Activated naive CD4-positive, alpha-beta T cell treated with anti-CD3 and anti-CD28 coated beads, Interleukin-2, amount 10 ng/mL, durations not matched to agents 7 days and 5 days (primary cell): ENCODE measurements around the gene ATXN1.
"Not testable (repeated sequence)": the region's sequence is repeated elsewhere in the genome, so short reads cannot be mapped to it uniquely, and the experiment has no call there.

Source experiments
- CTCF ChIA-PET: fragments of 350-600 bp; sonication (Branson Sonifier 250); formaldehyde crosslinking; loops from one replicate; lab custom pipeline; 2021; ENCODE audit warnings: antibody characterized with exemption; lab: Charles Lee
- DNase-seq: peaks from one replicate; pipeline ENCODE4 v3.0.0-alpha.2; 2020
- H3K27ac Mint-ChIP-seq: one replicate; pipeline ENCODE4 v1.8.0; 2021; ENCODE audit warnings: mild to moderate bottlenecking, moderate library complexity, mixed read lengths
- H3K27me3 Mint-ChIP-seq: one replicate; pipeline ENCODE4 v1.8.0; 2021; ENCODE audit warnings: mild to moderate bottlenecking, mixed read lengths
- H3K36me3 Mint-ChIP-seq: one replicate; pipeline ENCODE4 v1.8.0; 2021; ENCODE audit warnings: mixed read lengths
- H3K4me1 Mint-ChIP-seq: one replicate; pipeline ENCODE4 v1.8.0; 2021; ENCODE audit warnings: mixed read lengths
- H3K4me3 Mint-ChIP-seq: one replicate; pipeline ENCODE4 v1.8.0; 2021; ENCODE audit warnings: mild to moderate bottlenecking, moderate library complexity, mixed read lengths
- H3K9me3 Mint-ChIP-seq: one replicate; pipeline ENCODE4 v1.8.0; 2021; ENCODE audit warnings: mixed read lengths

The ATXN1 gene

DNA sequence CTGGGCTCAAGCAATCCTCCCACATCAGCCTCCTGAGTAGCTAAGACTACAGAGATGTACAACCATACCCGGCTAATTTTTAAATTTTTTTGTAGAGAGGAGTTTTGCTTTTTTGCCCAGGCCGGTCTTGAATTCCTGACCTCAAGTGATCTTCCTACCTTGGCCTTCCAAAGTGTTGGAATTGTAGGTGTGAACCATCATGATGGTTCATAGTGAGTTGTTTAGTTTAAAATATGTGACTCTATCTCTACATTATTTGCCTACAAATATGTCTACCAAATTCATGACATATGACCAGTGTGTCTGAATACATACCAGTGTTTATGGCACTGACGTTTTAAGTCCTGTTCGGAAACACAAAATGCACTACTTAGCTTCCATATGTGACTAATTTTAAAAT, 367.9 kb downstream of the ATXN1 start:
- Mint-ChIP-seq H3K27me3 (no peaks in the 10 kb centered on the region), H3K27ac (no peak overlapping the region), H3K36me3 (no peaks in the 10 kb centered on the region), H3K9me3 (no peaks in the 10 kb centered on the region), H3K4me3 (no peak overlapping the region), H3K4me1 (no peaks in the 10 kb centered on the region)
- DNase-seq: no peak
- CTCF ChIA-PET: no interaction called here

DNA sequence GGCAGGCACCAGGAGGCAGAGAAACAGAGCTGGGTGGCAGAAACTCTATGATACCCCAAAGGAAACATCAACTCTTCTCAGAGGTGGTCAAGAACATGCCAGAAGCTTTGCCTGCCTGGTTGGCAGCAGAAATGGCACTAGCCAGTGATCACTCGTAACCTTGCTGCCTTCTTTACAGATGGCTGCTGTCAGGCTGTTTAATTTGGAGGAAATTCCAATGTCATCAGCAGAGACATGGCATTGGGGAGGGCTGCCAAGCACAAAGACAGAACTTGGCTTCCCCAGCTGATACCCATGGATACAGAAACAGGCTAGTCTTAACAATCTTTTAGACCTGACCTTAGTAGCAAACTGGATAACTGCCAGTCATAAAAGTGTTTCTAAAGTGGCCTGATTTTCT, 369.2 kb downstream of the ATXN1 start:
- H3K4me3 Mint-ChIP-seq: no peak overlapping the region
- H3K27me3 Mint-ChIP-seq: no peaks in the 10 kb centered on the region
- CTCF ChIA-PET: no interaction called here
- no peaks in the 10 kb centered on the region for H3K4me1 Mint-ChIP-seq
- H3K27ac Mint-ChIP-seq: no peak overlapping the region
- no peaks in the 10 kb centered on the region for H3K9me3 Mint-ChIP-seq
- H3K36me3 Mint-ChIP-seq: no peaks in the 10 kb centered on the region
- no peak for DNase-seq

DNA sequence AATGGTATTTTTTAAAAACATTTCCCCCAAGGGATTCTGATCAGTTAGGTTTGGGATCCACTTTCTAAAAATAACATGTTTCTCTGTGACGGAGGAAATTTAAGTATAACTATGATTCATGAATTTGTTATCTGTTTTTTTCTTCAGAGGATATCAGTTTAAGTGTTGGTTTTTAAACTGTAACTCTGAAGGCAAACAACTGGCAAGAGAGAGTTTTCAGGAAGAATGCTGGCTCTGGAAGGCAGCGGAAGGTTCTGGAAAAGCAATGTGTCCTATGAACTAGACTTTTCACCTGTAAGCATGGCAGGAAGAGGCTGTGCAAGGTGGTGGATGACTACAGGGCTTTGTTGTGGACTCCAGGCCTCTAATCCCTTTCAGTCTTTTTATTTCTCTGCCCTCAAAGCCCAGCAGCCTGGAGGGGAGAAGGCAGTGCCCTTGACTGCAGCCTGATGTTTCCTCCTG, 369.8 kb downstream of the ATXN1 start:
- CTCF ChIA-PET: no interaction called here
- no peak for DNase-seq
- H3K27ac Mint-ChIP-seq: no peak overlapping the region
- no peaks in the 10 kb centered on the region for H3K9me3 Mint-ChIP-seq
- no peaks in the 10 kb centered on the region for H3K36me3 Mint-ChIP-seq
- no peaks in the 10 kb centered on the region for H3K27me3 Mint-ChIP-seq
- H3K4me1 Mint-ChIP-seq: no peaks in the 10 kb centered on the region
- H3K4me3 Mint-ChIP-seq: no peak overlapping the region

DNA sequence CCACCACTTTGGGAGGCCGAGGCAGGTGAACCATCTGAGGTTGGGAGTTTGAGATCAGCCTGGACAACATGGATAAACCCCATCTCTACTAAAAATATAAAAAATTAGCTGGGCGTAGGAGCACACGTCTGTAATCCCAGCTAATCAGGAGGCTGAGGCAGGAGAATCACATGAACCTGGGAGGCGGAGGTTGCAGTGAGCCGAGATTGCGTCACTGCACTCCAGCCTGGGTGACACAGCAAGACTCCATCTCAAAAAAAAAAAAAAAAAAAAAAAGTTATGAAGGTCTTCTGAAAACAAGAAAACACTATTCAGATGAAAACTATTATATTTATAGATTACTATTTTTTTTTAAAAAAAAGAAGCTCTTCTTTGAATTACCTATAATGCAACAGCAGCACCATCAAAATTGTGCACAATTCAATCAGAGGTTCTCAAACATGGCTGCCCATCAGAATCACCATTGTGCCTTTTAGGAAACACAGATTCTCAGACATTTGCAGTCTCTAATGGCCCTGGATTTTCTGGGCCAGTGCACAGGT, 370.3 kb downstream of the ATXN1 start:
- DNase-seq, H3K27ac Mint-ChIP-seq, H3K36me3 Mint-ChIP-seq, CTCF ChIA-PET, H3K4me1 Mint-ChIP-seq, H3K4me3 Mint-ChIP-seq, H3K27me3 Mint-ChIP-seq, H3K9me3 Mint-ChIP-seq: not testable (repeated sequence)

DNA sequence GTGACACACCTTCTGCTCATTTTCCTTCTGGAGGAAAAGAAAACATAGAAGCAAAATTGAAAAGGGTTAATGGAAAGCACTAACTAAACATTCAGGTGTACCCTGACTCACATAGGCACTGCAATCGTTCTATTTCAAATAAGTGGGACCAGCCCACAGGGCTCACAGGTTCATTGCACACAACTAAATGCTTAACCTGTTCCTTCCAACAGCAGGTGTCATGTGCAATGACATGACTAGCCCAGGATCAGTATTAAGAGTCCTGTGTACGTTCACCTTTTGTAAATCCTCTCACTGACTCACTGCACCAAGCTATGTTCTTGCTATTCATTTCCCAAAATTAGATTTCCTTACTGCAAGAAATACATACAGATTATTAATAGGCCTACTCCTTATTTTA, 371.6 kb downstream of the ATXN1 start:
- H3K36me3 Mint-ChIP-seq: peaks cover 2% of the 10 kb centered on the region
- H3K4me3 Mint-ChIP-seq: no peak overlapping the region
- CTCF ChIA-PET: interaction anchor here (0.7 kb wide), 1 partner anchor 12 kb away, joined by 3 read pairs; no protein-coding TSS in a partner anchor
- H3K27ac Mint-ChIP-seq: no peak overlapping the region
- no peak for DNase-seq
- H3K27me3 Mint-ChIP-seq: no peaks in the 10 kb centered on the region
- H3K9me3 Mint-ChIP-seq: no peaks in the 10 kb centered on the region
- H3K4me1 Mint-ChIP-seq: no peaks in the 10 kb centered on the region

DNA sequence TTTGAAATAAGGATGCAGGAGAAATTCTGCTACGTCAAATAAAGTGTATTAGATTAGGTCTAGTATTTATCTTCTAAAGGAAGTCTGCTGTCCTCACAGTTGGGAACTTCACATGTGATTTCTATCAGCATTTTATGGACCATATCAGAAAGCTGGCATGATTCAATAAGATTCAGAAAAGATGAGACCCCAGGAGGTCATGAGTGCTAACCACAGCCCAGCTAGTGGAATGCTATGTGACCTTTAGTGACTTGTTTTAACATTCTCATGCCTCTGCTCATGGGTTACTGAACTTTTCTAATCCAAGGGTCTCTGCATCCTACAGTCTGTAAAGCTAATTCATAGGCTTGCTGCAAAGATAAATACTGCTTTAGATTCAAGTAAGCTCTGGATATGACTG, 372.8 kb downstream of the ATXN1 start:
- Mint-ChIP-seq H3K27me3 (no peaks in the 10 kb centered on the region), H3K9me3 (no peaks in the 10 kb centered on the region), H3K36me3 (peaks cover 2% of the 10 kb centered on the region), H3K4me3 (no peak overlapping the region), H3K27ac (no peak overlapping the region), H3K4me1 (no peaks in the 10 kb centered on the region)
- CTCF ChIA-PET: no interaction called here
- no peak for DNase-seq

DNA sequence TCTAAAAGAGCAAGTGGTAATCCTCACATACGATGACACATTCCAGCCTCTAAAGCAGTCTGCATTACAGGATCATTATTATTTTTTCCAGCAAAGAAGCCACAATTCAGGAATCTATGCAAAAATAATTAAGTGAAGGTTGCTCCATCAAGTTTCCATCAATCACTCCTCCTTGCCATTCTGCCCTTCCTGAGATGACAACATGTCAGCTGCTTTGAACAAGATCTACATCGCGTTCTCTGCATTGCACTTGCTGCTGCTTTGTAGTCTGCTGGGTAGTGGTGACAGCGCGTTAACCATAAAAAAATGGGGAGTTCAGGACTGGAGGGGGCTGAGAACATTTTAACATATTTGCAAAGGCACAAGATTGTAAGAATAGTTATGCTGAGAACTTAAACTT, 375.2 kb downstream of the ATXN1 start:
- Mint-ChIP-seq H3K9me3 (no peaks in the 10 kb centered on the region), H3K4me3 (no peak overlapping the region), H3K27ac (no peak overlapping the region), H3K27me3 (no peaks in the 10 kb centered on the region), H3K36me3 (peaks cover 2% of the 10 kb centered on the region), H3K4me1 (no peaks in the 10 kb centered on the region)
- DNase-seq: no peak
- CTCF ChIA-PET: no interaction called here

DNA sequence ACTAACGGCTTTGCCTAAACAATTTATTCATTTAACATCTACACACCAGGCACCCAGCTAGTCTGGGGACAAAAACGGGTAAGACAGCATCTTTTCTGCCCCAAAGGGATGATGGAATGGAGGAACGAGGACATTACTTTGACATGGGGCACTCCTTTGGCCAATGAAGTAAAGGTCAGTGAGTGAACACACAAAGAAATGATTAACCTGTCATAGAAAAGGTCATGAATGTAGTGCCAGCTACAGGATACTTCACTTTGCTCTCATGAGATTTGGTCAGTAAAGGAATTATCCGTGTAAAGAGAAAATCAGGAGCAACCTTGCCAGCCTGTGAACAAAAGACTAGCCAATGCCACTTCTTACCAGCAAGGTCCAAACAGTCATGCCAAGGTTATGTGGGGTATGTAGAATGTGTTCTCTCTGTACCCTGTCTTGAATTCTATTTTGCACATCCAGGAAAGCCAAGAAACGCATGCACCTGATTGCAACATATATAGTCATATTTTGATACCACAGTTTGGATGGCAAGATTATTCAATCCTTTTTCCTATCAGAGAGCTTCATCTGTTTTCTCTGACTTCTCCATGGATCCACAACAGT, 377.6 kb downstream of the ATXN1 start:
- no peaks in the 10 kb centered on the region for H3K9me3 Mint-ChIP-seq
- peaks cover 2% of the 10 kb centered on the region for H3K36me3 Mint-ChIP-seq
- H3K27ac Mint-ChIP-seq: no peak overlapping the region
- H3K27me3 Mint-ChIP-seq: no peaks in the 10 kb centered on the region
- no peaks in the 10 kb centered on the region for H3K4me1 Mint-ChIP-seq
- no peak for DNase-seq
- H3K4me3 Mint-ChIP-seq: no peak overlapping the region
- CTCF ChIA-PET: interaction anchor here (1.5 kb wide), 1 partner anchor 52 kb away, joined by 5 read pairs; no protein-coding TSS in a partner anchor

DNA sequence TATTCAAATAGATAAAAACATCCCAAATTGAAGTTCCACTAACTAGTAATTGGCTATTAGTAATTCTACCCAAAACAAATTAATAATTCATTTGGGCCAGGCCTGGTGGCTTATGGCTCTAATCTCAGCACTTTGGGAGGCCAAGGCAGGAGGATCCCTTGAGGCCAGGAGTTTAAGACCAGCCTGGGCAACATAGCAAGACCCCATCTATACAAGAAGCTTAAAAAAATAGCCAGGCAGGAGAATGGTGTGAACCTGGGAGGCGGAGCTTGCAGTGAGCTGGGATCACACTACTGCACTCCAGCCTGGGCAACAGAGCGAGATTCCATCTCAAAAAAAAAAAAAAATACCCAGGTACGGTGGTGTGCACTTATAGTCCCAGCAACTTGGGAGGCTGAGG, 379.3 kb downstream of the ATXN1 start:
- DNase-seq, H3K27me3 Mint-ChIP-seq, H3K4me3 Mint-ChIP-seq, H3K36me3 Mint-ChIP-seq, CTCF ChIA-PET, H3K9me3 Mint-ChIP-seq, H3K27ac Mint-ChIP-seq, H3K4me1 Mint-ChIP-seq: not testable (repeated sequence)

DNA sequence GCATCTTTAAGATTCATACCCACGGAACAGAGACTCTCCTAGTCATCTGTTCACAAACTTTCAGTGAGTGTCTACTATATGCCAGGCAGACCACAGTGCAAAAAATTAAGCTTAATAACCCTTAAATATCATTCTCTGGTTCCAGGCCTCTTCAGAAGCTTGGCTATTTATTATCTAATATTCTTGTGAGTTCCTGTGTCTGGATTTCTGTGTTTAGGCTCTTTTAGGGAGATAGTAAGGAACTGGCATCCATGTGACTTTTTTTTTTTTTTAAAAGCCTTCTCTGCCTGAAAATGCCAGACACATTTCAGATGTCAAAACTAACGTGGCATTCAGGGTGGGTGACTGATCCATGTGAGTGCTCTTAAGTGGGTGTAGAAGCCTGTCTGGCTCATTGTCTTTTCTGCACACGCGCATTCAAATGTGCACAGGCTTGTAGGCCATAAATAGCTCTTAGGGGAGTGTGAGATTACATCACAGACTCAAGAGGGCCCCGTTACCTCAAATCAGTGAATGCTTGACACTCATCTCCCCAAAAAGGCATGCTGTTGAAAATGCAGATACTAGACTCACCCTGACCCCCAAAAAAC, 380.9 kb downstream of the ATXN1 start:
- Mint-ChIP-seq H3K9me3 (no peaks in the 10 kb centered on the region), H3K36me3 (peaks cover 2% of the 10 kb centered on the region), H3K27ac (no peak overlapping the region), H3K4me3 (no peak overlapping the region), H3K4me1 (no peaks in the 10 kb centered on the region), H3K27me3 (no peaks in the 10 kb centered on the region)
- DNase-seq: no peak
- CTCF ChIA-PET: no interaction called here

DNA sequence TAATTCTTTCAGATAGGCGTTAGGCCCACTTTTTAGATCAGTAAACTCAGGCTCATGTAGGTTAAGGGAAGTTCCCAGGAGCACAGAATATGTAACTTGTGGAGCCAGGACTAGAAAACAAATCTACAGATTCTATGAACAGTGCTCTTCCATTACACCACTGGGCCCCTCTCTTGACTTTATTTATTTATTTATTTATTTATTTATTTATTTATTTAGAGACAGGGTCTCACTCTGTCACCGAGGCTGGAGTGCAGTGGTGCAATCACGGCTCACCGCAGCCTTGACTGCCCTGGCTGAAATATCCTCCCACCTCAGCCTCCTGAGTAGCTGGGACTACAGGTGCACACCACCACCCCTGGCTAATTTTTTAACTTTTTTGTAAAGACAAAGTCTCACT, 382.9 kb downstream of the ATXN1 start:
- H3K4me3 Mint-ChIP-seq, H3K4me1 Mint-ChIP-seq, H3K27ac Mint-ChIP-seq, H3K27me3 Mint-ChIP-seq, H3K9me3 Mint-ChIP-seq, DNase-seq, H3K36me3 Mint-ChIP-seq, CTCF ChIA-PET: not testable (repeated sequence)

DNA sequence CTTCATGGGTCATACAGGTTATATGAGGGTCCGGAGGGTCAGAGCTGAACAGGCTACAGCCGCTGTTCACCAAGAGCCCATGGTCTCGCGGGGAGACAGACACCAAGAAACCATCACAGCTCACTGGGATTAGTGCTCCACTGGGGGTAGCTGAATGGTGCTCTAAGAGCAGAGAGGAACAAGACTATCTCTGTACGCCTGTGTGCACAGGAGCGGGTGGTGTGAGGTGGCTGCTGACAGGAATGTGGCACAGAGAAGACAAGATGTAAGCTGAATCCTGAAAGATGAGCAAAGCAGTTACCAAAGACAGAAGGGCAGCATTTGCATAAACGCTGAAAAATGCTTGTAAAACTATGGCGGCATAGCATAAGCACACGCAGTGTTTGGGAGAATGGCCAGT, 383.8 kb downstream of the ATXN1 start:
- Mint-ChIP-seq H3K27me3 (peaks cover 4% of the 10 kb centered on the region), H3K27ac (no peak overlapping the region), H3K4me3 (no peak overlapping the region), H3K36me3 (no peaks in the 10 kb centered on the region), H3K4me1 (no peaks in the 10 kb centered on the region), H3K9me3 (no peaks in the 10 kb centered on the region)
- CTCF ChIA-PET: no interaction called here
- DNase-seq: no peak

DNA sequence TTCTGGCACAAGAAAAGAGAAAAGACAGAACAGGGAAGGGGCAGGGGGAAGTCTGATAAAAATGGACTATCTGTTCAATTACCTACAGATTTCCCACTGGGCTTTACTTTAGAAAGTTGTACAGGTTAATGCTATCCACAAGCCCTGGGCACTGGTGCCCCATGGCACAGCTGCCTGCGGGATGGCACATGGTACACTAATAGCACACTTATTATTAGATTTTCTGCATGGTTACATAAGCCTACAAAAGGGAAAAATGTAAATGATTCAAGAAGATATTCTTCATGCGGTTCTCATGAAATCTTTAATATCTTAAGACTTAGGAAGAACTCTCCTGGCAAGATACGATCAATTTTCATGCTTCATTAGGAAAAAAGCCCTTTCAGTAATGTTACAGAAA, 385.4 kb downstream of the ATXN1 start:
- Mint-ChIP-seq H3K4me1 (no peaks in the 10 kb centered on the region), H3K27me3 (peaks cover 4% of the 10 kb centered on the region), H3K27ac (no peak overlapping the region), H3K4me3 (no peak overlapping the region), H3K9me3 (no peaks in the 10 kb centered on the region), H3K36me3 (no peaks in the 10 kb centered on the region)
- CTCF ChIA-PET: no interaction called here
- no peak for DNase-seq

DNA sequence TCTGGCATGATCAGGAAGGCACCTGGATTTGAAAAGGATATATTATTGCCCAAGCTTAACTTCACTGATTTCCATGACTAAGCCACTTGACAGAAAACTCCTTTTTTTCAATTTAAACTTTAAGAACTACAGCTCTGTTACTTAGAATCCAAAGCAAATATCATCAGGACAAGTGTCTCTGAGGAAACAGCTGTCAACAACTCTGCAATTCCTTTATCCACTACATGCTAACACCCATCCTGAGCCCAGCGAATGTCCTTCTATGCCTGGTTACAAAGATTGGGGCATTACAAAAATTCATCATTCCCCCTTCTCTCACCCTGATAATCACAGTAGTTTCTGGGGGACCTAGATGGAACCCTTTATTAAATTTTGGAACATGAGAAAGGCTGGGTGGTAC, 386.1 kb downstream of the ATXN1 start:
- no peak overlapping the region for H3K4me3 Mint-ChIP-seq
- no peak overlapping the region for H3K27ac Mint-ChIP-seq
- no peaks in the 10 kb centered on the region for H3K36me3 Mint-ChIP-seq
- DNase-seq: no peak
- H3K4me1 Mint-ChIP-seq: no peaks in the 10 kb centered on the region
- CTCF ChIA-PET: no interaction called here
- peaks cover 4% of the 10 kb centered on the region for H3K27me3 Mint-ChIP-seq
- H3K9me3 Mint-ChIP-seq: no peaks in the 10 kb centered on the region

DNA sequence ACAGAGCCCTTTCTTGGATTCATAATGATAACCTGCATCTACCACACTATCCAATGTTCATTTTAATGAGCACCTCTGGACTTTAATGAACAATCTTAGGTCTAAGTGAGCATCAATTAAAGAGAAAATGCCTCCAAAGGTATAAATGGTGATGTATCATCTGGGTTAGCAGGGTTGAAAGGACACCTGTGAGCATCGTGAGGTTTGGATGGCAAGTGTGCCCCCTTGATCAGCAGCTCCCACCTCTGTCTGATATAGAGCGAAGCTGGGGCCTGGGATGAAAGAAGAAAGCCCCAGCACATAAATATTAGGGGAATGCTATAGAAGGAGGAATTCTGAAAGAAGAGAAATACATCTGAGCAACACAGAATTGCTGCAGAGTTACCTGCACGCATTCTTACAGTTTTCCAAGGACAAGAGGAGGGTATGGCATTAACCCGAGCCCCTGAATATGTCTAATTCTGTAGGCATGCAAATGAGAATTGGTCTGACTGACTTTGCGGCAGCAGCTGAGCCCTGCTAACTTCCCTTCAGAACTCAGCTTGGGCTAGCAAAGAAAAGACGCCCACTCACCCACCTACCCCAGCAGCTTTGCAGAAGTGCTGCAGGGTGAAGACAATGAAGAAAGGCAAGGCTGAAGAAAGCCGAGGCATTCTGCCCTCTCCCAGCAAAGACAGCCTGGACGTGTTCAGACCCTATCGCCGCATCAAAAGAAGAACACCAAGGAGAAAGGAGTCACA, 386.6 kb downstream of the ATXN1 start:
- no peak overlapping the region for H3K27ac Mint-ChIP-seq
- H3K36me3 Mint-ChIP-seq: no peaks in the 10 kb centered on the region
- H3K9me3 Mint-ChIP-seq: no peaks in the 10 kb centered on the region
- H3K27me3 Mint-ChIP-seq: peaks cover 4% of the 10 kb centered on the region
- DNase-seq: no peak
- no peak overlapping the region for H3K4me3 Mint-ChIP-seq
- no peaks in the 10 kb centered on the region for H3K4me1 Mint-ChIP-seq
- CTCF ChIA-PET: no interaction called here
